Measurements from ENCODE around the gene PRG2.

GRCh38 chr11:57363131-57364080, 27.0 kb downstream of the PRG2 start:
- TF ChIP-seq CTCF (conservative IDR thresholded peaks at IDR 0.05; ENCODE audit: low read depth, low read length): no peak
- TF ChIP-seq RCOR1 (IDR thresholded peaks at IDR 0.05; ENCODE audit: insufficient replicate concordance, low read length): no peak
- no peak for TF ChIP-seq MAZ (IDR thresholded peaks at IDR 0.05; ENCODE audit: borderline replicate concordance, low read depth, low read length)
- no peak for TF ChIP-seq FOS (IDR thresholded peaks at IDR 0.05; ENCODE audit: low read depth, low read length)
- no peak for TF ChIP-seq BHLHE40 (IDR thresholded peaks at IDR 0.05; ENCODE audit: low read depth, low read length)
- TF ChIP-seq POLR2A (IDR thresholded peaks at IDR 0.05; ENCODE audit: low read depth, low read length): no peak
- no peak for TF ChIP-seq ELK1 (IDR thresholded peaks at IDR 0.05; ENCODE audit: borderline replicate concordance, low read depth, low read length)
- TF ChIP-seq RAD21 (IDR thresholded peaks at IDR 0.05; ENCODE audit: low read length): no peak
- TF ChIP-seq CEBPB (IDR thresholded peaks at IDR 0.05; ENCODE audit: low read depth, low read length): no peak
- no peak for TF ChIP-seq NFE2L2 (IDR thresholded peaks at IDR 0.05; ENCODE audit: low read depth, low read length)
